GM12873 (cell line): Measurements from ENCODE around the gene SLC13A3.

Source experiments
- TF ChIP-seq, protein P1 (sequence below): IDR thresholded peaks from 2 replicates; pipeline ENCODE4 v1.5.1; 2012; ENCODE audit warnings: low read depth, mild to moderate bottlenecking, moderate library complexity, low read length, control low read depth; ENCODE audit not compliant: insufficient read depth; ENCODE audit errors: missing control alignments

The SLC13A3 gene

DNA sequence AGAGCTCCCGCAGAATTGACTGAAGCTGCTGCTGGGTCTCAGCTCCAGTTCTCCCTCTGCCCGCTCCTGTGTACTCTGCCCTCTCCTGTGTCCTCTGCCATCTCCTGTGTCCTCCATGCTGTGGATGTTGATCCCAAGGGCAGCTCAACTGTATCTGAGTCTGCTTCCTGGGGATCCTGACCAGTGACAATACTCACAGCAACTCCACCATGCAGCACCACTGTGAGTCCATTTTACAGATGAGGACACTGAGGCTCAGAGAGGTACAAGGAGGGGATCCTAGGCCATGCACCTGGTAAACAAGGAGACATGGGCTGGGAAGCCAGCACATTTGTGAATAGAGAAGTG is 29.4 kb upstream of the SLC13A3 start:
- TF ChIP-seq, protein P1, sequence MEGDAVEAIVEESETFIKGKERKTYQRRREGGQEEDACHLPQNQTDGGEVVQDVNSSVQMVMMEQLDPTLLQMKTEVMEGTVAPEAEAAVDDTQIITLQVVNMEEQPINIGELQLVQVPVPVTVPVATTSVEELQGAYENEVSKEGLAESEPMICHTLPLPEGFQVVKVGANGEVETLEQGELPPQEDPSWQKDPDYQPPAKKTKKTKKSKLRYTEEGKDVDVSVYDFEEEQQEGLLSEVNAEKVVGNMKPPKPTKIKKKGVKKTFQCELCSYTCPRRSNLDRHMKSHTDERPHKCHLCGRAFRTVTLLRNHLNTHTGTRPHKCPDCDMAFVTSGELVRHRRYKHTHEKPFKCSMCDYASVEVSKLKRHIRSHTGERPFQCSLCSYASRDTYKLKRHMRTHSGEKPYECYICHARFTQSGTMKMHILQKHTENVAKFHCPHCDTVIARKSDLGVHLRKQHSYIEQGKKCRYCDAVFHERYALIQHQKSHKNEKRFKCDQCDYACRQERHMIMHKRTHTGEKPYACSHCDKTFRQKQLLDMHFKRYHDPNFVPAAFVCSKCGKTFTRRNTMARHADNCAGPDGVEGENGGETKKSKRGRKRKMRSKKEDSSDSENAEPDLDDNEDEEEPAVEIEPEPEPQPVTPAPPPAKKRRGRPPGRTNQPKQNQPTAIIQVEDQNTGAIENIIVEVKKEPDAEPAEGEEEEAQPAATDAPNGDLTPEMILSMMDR: no peak

DNA sequence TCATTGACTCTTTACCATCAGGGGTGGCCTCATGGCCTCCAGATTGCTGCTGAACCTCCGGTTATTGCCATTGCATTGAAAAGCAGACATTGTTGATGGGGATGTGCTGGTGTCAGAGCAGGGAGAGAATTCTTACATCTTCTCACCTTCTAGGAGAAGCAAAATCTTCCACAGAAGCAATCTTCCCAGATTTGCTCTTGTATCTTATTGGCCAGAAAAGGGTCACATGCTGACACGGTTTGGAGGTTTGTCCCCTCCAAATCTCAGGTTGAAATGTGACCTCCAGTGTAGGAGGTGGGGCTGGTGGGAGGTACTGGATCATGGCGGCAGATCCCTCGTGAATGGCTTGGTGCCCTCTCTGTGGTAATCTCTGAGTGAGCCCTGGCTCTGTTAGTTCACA is 27.3 kb upstream of the SLC13A3 start:
- TF ChIP-seq, protein P1: no peak

DNA sequence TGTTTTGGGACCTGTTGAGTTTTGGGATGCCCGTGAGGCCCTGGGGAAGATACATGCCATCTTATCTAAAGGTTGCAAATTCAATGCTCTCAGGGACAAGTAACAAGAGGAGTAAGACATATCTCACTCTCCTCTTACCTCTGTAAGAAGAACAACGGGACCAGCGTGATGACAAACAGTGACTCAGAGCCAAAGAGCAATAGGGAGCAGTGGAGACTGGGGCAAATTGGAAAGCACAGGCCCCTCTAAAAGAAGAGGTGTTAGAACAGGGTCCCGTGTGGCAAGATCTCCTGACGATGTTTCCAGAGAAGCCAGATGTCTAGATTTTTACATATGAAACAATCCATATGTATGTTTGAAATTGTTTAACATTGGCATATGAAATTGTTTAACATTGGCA is 26.3 kb upstream of the SLC13A3 start:
- TF ChIP-seq, protein P1: no peak

DNA sequence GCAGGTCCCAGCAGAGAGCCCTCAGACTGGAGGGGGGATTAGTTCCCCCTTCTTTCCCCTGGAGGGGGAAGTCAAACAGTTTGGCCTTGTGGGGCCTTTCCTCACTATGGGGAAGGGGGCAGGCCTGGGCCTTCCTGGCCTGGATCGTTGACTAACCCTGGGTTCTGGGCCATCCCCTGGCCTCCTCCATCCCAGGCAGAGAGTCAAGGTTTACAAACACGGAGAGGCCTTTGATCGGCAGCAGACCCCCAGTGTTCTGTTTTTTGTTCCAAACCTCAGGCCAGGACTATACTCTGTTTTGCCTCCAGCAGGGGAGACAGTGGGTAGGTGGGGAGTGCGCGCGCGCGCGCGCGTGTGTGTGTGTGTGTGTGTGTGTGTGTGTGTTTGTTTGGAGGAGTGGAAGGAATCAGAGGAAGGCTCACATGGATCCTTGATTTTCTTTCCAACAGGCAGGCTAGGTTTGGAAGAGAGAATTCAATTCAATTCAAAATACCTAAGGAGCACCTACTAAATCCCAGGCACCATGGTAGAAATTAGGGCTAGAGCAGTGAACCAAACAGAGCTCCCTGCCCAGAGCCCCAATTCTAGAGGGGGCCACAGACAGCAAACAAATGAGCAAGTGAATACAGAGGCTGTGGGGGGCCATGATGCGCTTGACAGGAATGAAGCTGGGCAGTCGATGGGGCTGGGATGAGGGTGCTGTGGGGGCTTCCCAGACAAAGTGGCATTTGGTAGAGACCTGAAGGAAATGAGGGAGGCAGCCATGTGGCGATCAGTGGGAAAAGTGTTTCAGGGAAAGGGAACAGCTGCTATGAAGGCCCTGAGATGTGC is 23.2 kb upstream of the SLC13A3 start:
- TF ChIP-seq, protein P1: no peak

DNA sequence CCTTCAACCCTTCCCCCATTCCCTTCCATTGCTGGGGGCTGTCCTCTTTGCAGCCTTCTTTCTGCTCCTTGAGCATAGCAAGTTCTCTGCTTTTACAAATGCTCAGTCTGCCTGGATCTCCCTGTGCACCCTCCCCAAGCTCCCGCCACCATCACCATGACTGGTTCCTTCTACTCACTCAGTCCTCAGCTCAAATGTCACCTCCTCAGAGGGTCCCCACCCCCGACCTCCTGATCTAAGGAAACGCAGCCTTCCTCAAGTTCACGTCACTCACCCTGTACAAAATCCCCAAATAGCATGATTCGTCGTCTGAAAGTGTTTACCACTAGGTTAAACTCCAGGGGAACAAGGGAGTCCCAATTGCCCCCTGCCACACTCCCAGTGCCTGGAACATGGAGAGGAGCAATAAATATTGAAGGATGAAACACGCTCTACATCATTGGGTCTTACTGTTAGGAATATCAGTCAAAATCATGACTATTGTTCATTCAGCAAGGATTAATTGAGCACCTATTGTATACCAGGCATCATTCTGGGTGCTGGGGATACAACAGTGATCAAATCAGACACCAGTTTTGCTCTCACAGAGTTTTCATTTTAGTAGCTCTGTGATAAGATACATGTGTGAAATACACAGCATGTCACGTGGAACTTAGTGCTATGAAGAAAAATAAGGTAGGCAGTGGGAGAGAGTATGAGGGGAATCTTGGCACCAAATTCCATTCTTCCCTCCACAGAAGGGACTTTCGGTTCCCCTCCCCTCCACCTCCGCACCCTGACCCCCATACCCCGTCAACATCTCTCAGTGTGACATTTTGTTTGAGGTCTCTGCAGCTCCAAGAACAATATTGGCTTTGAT is 22.4 kb upstream of the SLC13A3 start:
- TF ChIP-seq, protein P1: no peak

DNA sequence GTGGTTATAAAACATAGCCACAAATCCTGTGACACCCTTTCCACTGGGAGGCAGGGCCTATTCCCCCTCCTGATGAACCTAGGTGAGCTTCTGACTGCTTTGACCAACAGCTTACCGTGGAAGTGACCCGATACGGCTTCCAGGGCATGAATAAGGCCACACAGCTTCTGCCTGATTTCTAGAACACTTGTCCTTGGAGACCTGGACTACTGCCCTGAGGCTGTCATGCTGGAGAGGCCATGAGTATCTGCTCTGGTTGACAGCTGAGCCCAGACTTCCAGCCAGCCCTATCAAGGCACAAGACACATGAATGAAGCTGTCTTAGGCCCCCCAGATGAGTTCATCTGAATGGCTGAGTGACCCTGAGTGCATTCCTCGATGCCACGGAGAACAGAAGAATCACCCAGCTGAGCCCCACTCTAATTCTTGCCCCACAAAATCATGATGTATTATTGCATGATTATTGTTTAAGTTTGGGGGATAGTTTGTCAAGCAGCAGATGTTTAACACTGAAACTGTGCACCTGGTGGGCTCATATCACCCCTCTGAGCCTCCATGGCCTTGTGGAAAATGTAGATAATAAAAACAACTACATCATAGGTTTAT is 21.4 kb upstream of the SLC13A3 start:
- TF ChIP-seq, protein P1: no peak
